Mesenchymal stem cell (in vitro differentiated cells and primary cell): ENCODE data around the gene SAFB2.

Experiments used
- DNase-seq: peaks from one replicate; pipeline ENCODE4 v3.0.0-alpha.2; 2013
- H2AFZ ChIP-seq: one replicate; pipeline ENCODE4 v1.6.1; 2013; ENCODE audit warnings: low read depth, mild to moderate bottlenecking, control low read depth, inconsistent platforms, low read length, moderate library complexity
- H2AK5ac ChIP-seq: 2 replicates; pipeline ENCODE4 v1.6.1; 2013; ENCODE audit warnings: low read length, moderate library complexity, mild to moderate bottlenecking, inconsistent platforms; ENCODE audit not compliant: severe bottlenecking
- H2BK120ac ChIP-seq: one replicate; pipeline ENCODE4 v1.6.1; 2013; ENCODE audit warnings: low read depth, mild to moderate bottlenecking, inconsistent platforms, low read length, moderate library complexity
- H2BK12ac ChIP-seq, 2 experiments: one replicate each; pipeline ENCODE4 v1.6.1; 2013; ENCODE audit warnings: inconsistent platforms in 2 of 2, low read length in 2 of 2, mild to moderate bottlenecking in 2 of 2, moderate library complexity in 2 of 2, control low read depth in 1 of 2
- H2BK15ac ChIP-seq: one replicate; pipeline ENCODE4 v1.6.1; 2013; ENCODE audit warnings: mild to moderate bottlenecking, low read depth, inconsistent platforms; ENCODE audit not compliant: poor library complexity, severe bottlenecking
- H2BK5ac ChIP-seq: 2 replicates; pipeline ENCODE4 v1.6.1; 2013; ENCODE audit warnings: low read depth, mild to moderate bottlenecking, low read length, control low read depth, inconsistent platforms; ENCODE audit not compliant: poor library complexity, severe bottlenecking
- H3K14ac ChIP-seq, 2 experiments: one replicate each; pipeline ENCODE4 v1.6.1; 2013; ENCODE audit warnings: inconsistent platforms in 2 of 2, low read length in 2 of 2, control low read depth in 1 of 2, mild to moderate bottlenecking in 1 of 2, moderate library complexity in 1 of 2
- H3K18ac ChIP-seq, 2 experiments: one replicate each; pipeline ENCODE4 v1.6.1; 2013; ENCODE audit warnings: inconsistent platforms in 2 of 2, low read length in 2 of 2, control low read depth in 1 of 2, low read depth in 1 of 2, mild to moderate bottlenecking in 1 of 2
- H3K23ac ChIP-seq, 2 experiments: one replicate each; pipeline ENCODE4 v1.6.1; 2013; ENCODE audit warnings: inconsistent platforms in 2 of 2, low read length in 2 of 2, mild to moderate bottlenecking in 2 of 2, moderate library complexity in 2 of 2, control low read depth in 1 of 2
- H3K27ac ChIP-seq: 2 replicates; pipeline ENCODE4 v1.5.1; 2013; ENCODE audit warnings: mild to moderate bottlenecking, moderate library complexity, low read length, control low read depth, inconsistent platforms; ENCODE audit not compliant: poor library complexity, severe bottlenecking
- H3K27me3 ChIP-seq, 2 experiments: 2 replicates each; pipeline versions ENCODE4 v1.6.1 to v1.7.0; 2013; ENCODE audit warnings: low read length in 2 of 2, mild to moderate bottlenecking in 2 of 2, moderate library complexity in 2 of 2, control low read depth in 1 of 2, inconsistent platforms in 1 of 2; ENCODE audit not compliant: control insufficient read depth in 1 of 2, insufficient read depth in 1 of 2
- H3K36me3 ChIP-seq, 2 experiments: 2 replicates each; pipeline versions ENCODE4 v1.6.1 to v1.7.0; 2013; ENCODE audit warnings: low read length in 2 of 2, control low read depth in 1 of 2, inconsistent platforms in 1 of 2, low read depth in 1 of 2, mild to moderate bottlenecking in 1 of 2; ENCODE audit not compliant: insufficient read depth in 2 of 2, control insufficient read depth in 1 of 2
- H3K4ac ChIP-seq, 2 experiments: one replicate each; pipeline ENCODE4 v1.6.1; 2013; ENCODE audit warnings: inconsistent platforms in 2 of 2, low read length in 2 of 2, mild to moderate bottlenecking in 2 of 2, moderate library complexity in 2 of 2, control low read depth in 1 of 2, low read depth in 1 of 2
- H3K4me1 ChIP-seq: 2 replicates; pipeline ENCODE4 v1.6.1; 2013; ENCODE audit warnings: low read depth, low read length, control low read depth; ENCODE audit not compliant: control insufficient read depth, insufficient read depth
- H3K4me2 ChIP-seq: 2 replicates; pipeline ENCODE4 v1.6.1; 2013; ENCODE audit warnings: low read length, mild to moderate bottlenecking, inconsistent platforms; ENCODE audit not compliant: poor library complexity, severe bottlenecking
- H3K4me3 ChIP-seq, 2 experiments: 2 replicates each; pipeline versions ENCODE4 v1.5.1 to v1.7.0; 2013; ENCODE audit warnings: low read length in 2 of 2, mild to moderate bottlenecking in 2 of 2, control low read depth in 1 of 2, low read depth in 1 of 2; ENCODE audit not compliant: insufficient read depth in 1 of 2
- H3K79me1 ChIP-seq: replicated peaks from 2 replicates; pipeline ENCODE4 v1.6.1; 2013; ENCODE audit warnings: mild to moderate bottlenecking, control low read depth, low read length, inconsistent platforms; ENCODE audit not compliant: poor library complexity, severe bottlenecking
- H3K9ac ChIP-seq: 2 replicates; pipeline ENCODE4 v1.7.0; 2013; ENCODE audit warnings: mild to moderate bottlenecking, low read length, moderate library complexity
- H3K9me3 ChIP-seq: 2 replicates; pipeline ENCODE4 v1.7.0; 2013; ENCODE audit warnings: mild to moderate bottlenecking, low read length; ENCODE audit not compliant: control insufficient read depth
- H4K8ac ChIP-seq: one replicate; pipeline ENCODE4 v1.6.1; 2013; ENCODE audit warnings: inconsistent platforms, mild to moderate bottlenecking, low read length, moderate library complexity
- H4K91ac ChIP-seq: one replicate; pipeline ENCODE4 v1.6.1; 2013; ENCODE audit warnings: mild to moderate bottlenecking, low read length, inconsistent platforms
- WGBS: methylation state at CpG from one replicate; pipeline ENCODE4 v1.1.7; 2013; ENCODE audit warnings: mixed read lengths; 5-methylcytosine and 5-hydroxymethylcytosine counted together

The SAFB2 gene

DNA sequence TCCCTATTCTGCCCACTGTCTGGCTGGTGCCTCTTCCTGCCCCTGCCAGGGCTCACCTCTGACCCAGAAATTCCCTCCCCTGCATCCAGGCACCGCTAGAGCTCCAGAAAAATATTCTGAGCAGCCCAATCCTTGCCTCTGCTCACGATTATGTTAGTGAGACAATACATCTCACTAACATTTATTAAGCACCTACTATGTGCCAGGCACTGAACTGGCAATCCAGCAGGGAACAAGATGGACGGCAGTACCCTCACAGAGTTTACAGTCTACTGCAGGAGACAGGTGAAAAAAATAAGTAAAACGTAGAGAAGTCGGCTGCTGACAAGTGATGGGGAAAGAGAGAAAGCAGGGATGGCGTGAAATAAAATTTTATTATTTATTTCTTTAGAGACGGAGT is 60.3 kb downstream of the SAFB2 start:
- no peak for DNase-seq
- Histone ChIP-seq H3K4ac (no peak overlapping the region), H3K18ac (no peak overlapping the region), H3K27me3 (peaks cover 43 to 91% of the 10 kb centered on the region in 2 experiments), H3K4me1 (no peaks in the 10 kb centered on the region), H2AFZ (no peak overlapping the region), H3K23ac (no peak overlapping the region), H4K8ac (no peak overlapping the region), H3K4me3 (no peak overlapping the region), H3K36me3 (no peaks in the 10 kb centered on the region), H2BK15ac (no peak overlapping the region), H3K4me2 (no peak overlapping the region), H3K14ac (no peak overlapping the region), H3K9me3 (peaks cover 11% of the 10 kb centered on the region), H3K79me1 (no peaks in the 10 kb centered on the region), H4K91ac (no peak overlapping the region), H2BK12ac (no peak overlapping the region), H3K27ac (no peak overlapping the region), H3K9ac (no peak overlapping the region), H2BK120ac (no peak overlapping the region), H2BK5ac (no peak overlapping the region), H2AK5ac (no peak overlapping the region)
- 83% methylated on average over 7 of the region's 7 CpGs for WGBS

DNA sequence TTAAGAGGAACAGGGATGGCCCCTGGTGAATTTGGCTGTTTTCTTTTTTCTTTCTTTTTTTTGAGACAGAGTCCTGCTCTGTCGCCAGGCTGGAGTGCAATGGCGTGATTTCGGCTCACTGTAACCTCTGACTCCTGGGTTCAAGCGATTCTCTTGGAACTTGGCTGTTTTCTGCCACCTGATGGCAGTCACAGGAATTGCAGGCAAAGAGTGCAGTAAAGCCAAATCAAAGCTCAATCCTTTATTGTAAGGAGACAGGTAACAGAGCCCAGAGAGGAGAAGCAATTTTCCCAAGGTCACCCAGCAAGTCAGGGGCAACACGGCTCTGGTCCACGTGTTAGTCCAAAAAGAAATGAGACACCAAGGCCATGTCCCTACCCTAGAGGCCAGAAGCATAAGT is 61.0 kb downstream of the SAFB2 start:
- Histone ChIP-seq H3K4ac (no peak overlapping the region), H3K9me3 (peaks cover 11% of the 10 kb centered on the region), H3K18ac (no peak overlapping the region), H3K4me3 (no peak overlapping the region), H2BK120ac (no peak overlapping the region), H3K27me3 (peaks cover 35 to 91% of the 10 kb centered on the region in 2 experiments), H3K23ac (no peak overlapping the region), H3K79me1 (no peaks in the 10 kb centered on the region), H2AK5ac (no peak overlapping the region), H3K27ac (no peak overlapping the region), H3K4me2 (no peak overlapping the region), H2BK12ac (no peak overlapping the region), H4K91ac (no peak overlapping the region), H2BK5ac (no peak overlapping the region), H2AFZ (no peak overlapping the region), H3K9ac (no peak overlapping the region), H4K8ac (no peak overlapping the region), H3K4me1 (no peaks in the 10 kb centered on the region), H3K14ac (no peak overlapping the region), H2BK15ac (no peak overlapping the region), H3K36me3 (no peaks in the 10 kb centered on the region)
- WGBS = 72% methylated on average over 6 of the region's 6 CpGs
- no peak for DNase-seq

DNA sequence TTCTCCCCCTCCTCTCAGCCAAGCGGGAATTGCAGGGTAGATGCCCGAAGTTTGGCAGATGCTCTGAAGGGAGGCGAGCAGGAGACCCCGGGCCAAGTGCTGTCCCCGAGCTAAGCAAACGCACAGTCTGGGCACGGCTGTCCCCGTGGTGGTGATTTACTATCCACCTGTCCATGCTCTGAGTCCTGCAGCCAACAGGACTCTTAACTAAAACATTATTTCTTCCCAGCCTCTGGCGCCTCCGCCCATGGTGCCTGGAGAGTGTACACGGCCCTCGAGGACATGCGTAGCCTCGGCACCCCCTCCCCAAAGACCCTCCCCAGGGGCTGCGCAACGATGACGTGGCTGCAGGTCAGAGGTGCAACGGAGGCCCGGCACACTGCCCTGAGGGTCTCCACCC is 62.4 kb downstream of the SAFB2 start:
- no peak overlapping the region for H2BK15ac ChIP-seq
- H3K4me2 ChIP-seq = no peak overlapping the region
- no peaks in the 10 kb centered on the region for H3K79me1 ChIP-seq
- no peak overlapping the region for H2BK120ac ChIP-seq
- no peak overlapping the region for H2BK5ac ChIP-seq
- H2AK5ac ChIP-seq = no peak overlapping the region
- no peak overlapping the region for H3K23ac ChIP-seq
- H3K9ac ChIP-seq = no peak overlapping the region
- no peaks in the 10 kb centered on the region for H3K36me3 ChIP-seq
- H3K18ac ChIP-seq = no peak overlapping the region
- peaks cover 11% of the 10 kb centered on the region for H3K9me3 ChIP-seq
- no peak overlapping the region for H3K4ac ChIP-seq
- no peaks in the 10 kb centered on the region for H3K4me1 ChIP-seq
- H4K8ac ChIP-seq = no peak overlapping the region
- DNase-seq = no peak
- H3K14ac ChIP-seq = no peak overlapping the region
- no peak overlapping the region for H3K27ac ChIP-seq
- no peak overlapping the region for H3K4me3 ChIP-seq
- no peak overlapping the region for H2AFZ ChIP-seq
- WGBS = 79% methylated on average over 19 of the region's 19 CpGs
- peaks cover 25 to 86% of the 10 kb centered on the region in 2 experiments for H3K27me3 ChIP-seq
- no peak overlapping the region for H2BK12ac ChIP-seq
- no peak overlapping the region for H4K91ac ChIP-seq

DNA sequence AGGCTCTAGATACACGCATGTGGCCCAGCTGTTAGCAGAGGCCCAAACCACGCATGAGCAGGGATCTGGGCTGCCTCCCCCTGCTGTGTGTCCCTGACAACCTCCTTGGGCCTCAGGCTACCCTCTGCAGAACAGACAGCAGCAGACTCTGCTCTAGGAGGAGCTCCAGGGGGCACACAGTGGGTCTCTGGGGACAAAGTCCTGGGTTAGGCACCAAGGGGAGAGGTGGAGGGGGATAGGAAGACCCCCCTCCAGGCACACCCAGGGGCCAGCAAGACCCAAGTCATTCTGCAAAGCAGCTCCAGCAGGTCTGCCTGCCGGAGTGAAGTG is 62.8 kb downstream of the SAFB2 start:
- 69% methylated on average over 3 of the region's 3 CpGs for WGBS
- Histone ChIP-seq H3K4me2 (no peak overlapping the region), H2BK5ac (no peak overlapping the region)

More for the DNA sequence above, 62.8 kb downstream of the SAFB2 start:
- Histone ChIP-seq H3K14ac (no peak overlapping the region), H3K9me3 (peaks cover 11% of the 10 kb centered on the region), H4K91ac (no peak overlapping the region), H2AK5ac (no peak overlapping the region), H3K9ac (no peak overlapping the region), H3K27ac (no peak overlapping the region), H3K4me1 (no peaks in the 10 kb centered on the region), H2AFZ (no peak overlapping the region), H2BK12ac (no peak overlapping the region), H3K27me3 (peaks cover 21 to 82% of the 10 kb centered on the region in 2 experiments), H2BK15ac (no peak overlapping the region), H3K23ac (no peak overlapping the region), H3K79me1 (no peaks in the 10 kb centered on the region), H3K4me3 (no peak overlapping the region), H4K8ac (no peak overlapping the region), H3K36me3 (no peaks in the 10 kb centered on the region), H2BK120ac (no peak overlapping the region), H3K4ac (no peak overlapping the region), H3K18ac (no peak overlapping the region)
- DNase-seq = no peak
